Activated CD4-positive, CD25-positive, alpha-beta regulatory T cell treated with anti-CD3 and anti-CD28 coated beads, Interleukin-2, amount 50 U/mL, for 16 hours (primary cell): ENCODE results near the gene CYSRT1.

ENCODE experiments used
- DNase-seq: peaks from one replicate; pipeline ENCODE4 v3.0.0-alpha.2; 2020; ENCODE audit warnings: low read depth, low spot score

Gene CYSRT1

DNA sequence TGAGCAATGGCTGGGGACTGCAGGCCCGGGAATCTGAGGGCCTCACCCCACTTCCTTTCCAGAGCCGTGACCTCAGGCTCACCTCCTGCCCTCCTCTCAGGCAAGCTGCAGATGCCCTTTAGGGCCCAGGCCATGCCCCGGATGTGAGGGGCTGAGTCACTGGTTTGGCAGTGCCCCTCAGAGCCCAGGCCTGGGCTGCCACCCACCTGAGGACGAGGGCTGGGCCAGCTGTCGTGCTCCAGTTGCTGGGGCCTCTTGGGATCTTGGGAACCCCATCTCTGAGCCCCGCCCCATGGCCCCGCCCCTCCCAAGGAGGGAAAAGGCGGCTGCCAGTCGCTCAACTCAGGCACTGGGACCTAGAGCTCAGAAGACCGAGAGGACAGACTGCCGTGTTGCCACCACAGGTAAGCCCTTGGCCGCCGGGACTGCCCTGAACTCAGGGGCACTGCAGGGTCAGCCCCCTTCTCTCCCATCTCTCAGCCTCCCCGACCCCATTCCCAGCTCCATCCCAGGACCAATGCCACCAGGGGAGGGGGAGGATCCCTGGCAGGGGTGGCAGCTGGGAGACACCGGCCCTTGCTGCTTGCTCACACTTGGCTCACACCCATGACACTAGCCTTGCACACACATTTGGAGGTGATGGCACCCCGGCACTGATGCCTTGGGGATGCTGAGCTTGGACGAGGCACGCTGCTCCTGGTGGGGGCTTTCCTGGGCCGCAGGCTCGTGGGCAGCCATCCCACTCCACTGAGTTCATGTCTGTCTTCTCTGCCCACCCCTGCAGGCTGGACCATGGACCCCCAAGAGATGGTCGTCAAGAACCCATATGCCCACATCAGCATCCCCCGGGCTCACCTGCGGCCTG lies at the start of gene CYSRT1:
Gene CYSRT1, plus strand, starts transcription at position 345 of the 865 bp plus-strand sequence. Its CDS starts 448 bp downstream, at position 793.
- DNase-seq = no peak

- no peak for DNase-seq
Observed at GRCh38 chr9:137175345-137175961, 49.5 kb upstream of the CYSRT1 start.

- DNase-seq = no peak
Observed at GRCh38 chr9:137176302-137177182, 48.4 kb upstream of the CYSRT1 start.

- DNase-seq = no peak
Observed at GRCh38 chr9:137178201-137178938, 46.6 kb upstream of the CYSRT1 start.

- DNase-seq = no peak
Observed at GRCh38 chr9:137178939-137179630, 45.9 kb upstream of the CYSRT1 start.

DNA sequence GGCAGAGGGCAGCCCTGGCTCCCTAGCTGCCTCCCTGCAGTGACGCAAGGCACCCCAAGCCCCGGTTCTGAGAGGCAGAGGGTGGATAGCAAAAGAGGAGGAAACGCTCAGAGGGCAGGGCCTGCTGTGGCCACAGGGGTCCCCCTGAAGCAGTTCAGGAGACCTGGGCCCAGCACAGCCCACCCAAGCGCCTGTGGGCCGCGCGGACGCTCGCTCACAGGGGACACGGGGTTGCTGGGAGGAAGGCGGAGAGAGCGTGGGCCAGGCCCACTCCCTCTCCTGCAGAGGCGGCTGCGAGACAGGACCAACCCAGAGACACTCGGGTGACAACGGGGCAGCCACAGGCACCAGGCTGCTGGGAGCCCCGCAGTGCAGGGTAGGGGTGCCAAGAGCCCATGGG lies 45.2 kb upstream of the CYSRT1 start:
- no peak for DNase-seq

DNA sequence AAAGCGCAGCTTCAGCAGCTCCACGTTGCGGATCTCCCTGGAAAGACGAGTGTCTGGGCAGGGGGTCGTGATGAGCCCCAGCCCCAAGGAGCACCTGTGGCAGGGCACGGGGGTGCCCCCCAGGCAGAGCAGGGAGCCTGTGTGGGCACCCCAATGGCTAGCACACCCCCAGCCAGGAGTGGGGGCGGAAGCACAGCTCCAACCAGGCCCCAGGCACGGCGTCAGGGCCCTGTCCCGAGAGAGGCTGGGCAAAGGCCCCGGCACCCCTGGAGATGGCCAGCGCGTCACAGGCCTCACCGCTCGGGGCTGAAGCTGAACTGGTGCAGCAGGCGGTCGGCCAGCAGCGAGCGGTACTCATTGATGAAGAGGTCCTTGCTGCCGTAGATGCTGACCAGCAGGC lies 44.5 kb upstream of the CYSRT1 start:
- DNase-seq = no peak

GRCh38 chr9:137181680-137182079 lies 43.3 kb upstream of the CYSRT1 start:
- no peak for DNase-seq

GRCh38 chr9:137182836-137183235 lies 42.1 kb upstream of the CYSRT1 start:
- no peak for DNase-seq

- no peak for DNase-seq
Observed at GRCh38 chr9:137183980-137184595, 40.9 kb upstream of the CYSRT1 start.

GRCh38 chr9:137184881-137185660 lies 39.9 kb upstream of the CYSRT1 start:
- DNase-seq = no peak

DNA sequence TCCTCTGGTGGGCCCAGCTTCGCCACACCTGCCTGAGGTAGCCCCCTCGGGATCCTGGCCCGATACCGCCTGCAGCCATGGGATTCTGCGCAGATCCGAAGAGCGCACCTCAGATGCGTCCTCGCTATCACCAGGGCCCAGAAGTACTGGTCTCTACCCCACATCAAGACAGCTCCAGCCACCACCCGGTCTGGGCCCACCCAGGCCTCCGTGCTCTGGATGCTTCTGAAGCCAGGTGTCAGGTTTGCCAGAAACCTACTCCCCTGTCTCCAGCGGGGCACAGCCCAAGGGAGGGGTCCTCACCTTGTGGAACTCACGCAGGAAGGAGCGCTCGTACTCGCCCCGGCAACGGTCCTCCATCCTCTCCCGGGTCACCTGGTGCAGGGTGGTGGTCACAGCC lies 39.1 kb upstream of the CYSRT1 start:
- no peak for DNase-seq

GRCh38 chr9:137186385-137186784 lies 38.6 kb upstream of the CYSRT1 start:
- DNase-seq = no peak

DNA sequence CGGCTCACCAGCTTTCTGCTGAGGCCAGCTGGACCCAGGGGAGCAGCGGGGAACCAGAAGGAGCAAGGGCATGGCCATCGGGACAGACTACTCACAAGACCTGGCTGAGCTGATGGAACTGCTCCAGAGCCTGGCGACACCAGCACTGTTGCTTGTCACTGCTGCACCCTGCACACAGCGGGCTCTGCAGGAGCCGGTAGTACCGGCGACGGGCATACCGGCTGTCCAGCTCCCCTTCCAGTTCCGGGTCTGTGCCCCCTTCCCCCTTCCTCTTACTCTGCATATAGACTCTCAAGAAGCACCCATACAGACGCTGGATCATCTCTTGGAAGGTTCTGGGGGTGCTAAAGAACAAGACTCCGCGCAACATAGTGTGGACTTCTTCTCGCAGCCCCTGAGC lies 37.6 kb upstream of the CYSRT1 start:
- DNase-seq = no peak

DNA sequence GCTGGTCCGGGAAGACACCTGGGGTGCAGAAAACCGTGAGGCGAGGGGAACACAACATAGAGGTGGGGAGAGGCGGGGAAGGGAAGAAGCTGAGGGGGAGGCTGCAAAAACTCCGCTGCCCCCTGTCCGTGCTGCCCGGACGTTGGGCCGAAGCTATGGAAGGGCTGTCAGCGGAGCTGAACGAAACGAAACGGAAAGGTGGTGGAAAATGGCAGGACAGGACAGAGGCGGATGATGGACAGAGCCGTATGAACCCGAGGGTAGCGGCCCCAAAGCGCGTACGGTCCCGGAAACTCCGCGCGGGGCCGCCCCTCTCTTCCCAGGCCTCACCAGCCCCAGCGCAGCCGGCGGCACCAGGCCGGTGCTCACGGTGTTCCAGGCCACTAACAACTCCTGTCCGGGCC lies 36.9 kb upstream of the CYSRT1 start:
- no peak for DNase-seq

GRCh38 chr9:137188490-137189296 lies 36.3 kb upstream of the CYSRT1 start, which contains the start of the genes ANAPC2 and SSNA1:
TSS of gene ANAPC2 (minus strand) at chr9:137188560. CDS start at chr9:137188532, 28 bp downstream.
TSS of gene SSNA1 (plus strand) at chr9:137188676. CDS start at chr9:137188727, 51 bp downstream.
- peak; percentile 92 for DNase-seq

DNA sequence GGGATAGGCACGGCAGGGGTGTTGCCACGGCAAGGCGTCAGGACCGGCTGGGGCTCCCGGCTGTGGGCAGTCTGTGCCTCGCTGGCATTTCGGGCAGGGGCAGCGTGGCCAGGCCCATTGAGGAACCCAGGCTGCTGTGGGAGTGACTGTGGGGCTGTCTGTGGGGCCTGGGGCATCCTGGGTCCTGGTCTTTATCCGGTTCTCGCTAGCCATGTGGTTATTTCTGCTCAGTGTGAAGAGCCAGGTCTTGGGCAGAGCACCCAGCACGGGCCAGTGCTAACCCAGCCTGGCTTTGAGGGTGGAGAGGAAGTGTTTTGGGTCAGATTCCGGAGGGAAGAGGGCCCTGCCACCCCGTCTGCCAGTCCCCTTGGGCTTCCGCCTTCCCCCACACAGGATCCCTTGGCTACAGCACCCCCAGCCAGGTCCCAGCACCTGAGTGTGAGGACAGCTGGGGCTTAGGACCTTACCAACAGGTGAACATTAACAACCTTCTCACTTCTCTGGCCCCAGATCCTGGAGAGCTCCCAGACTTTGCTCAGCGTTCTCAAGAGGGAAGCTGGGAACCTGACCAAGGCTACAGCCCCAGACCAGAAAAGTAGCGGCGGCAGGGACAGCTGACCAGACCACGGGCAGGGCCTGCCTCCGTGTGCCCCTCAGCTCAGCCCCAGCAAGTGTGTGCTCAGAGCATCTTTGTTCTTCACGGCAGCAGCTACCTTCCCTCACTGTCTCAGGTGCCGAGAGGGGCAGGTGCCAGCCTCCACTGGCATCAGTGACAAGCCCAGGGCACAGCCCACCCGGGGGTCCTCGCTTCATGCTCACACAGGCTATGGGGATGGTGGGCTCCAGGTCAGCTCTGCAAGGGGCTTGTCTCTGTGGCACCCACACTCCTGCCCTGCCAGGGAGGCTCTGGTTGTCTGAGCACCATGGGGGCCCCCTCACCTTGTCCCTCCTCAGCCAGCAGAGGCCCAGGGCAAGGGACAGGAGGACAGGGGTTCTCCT lies 35.4 kb upstream of the CYSRT1 start:
- DNase-seq = no peak
